Bronchial epithelial cell (primary cell): ENCODE data around the gene TMC6. TPM values are rescaled to one million over a fixed set of nuclear protein-coding genes. Genes with fewer than 3 reads are reported as not detected.
A peak's percentile ranks its signal among the peaks of the same experiment; 100 is the strongest.

ENCODE experiments used
- DNase-seq: peaks from one replicate; pipeline ENCODE4 v3.0.0-alpha.2; 2010; ENCODE audit warnings: low read depth
- FAIRE-seq: peaks from 2 replicates; lab custom pipeline; 2011; peaks lifted over from hg19 to GRCh38; lab: Jason Lieb, UNC
- H3K27me3 ChIP-seq: 2 replicates; pipeline ENCODE4 v1.5.1; 2011; ENCODE audit warnings: low read length; ENCODE audit not compliant: control insufficient read depth, insufficient read depth
- H3K36me3 ChIP-seq: 2 replicates; pipeline ENCODE4 v1.5.1; 2011; ENCODE audit warnings: low read length; ENCODE audit not compliant: control insufficient read depth, insufficient read depth
- H3K4me3 ChIP-seq: 2 replicates; pipeline ENCODE4 v1.5.1; 2011; ENCODE audit warnings: mild to moderate bottlenecking, low read depth, low read length, control low read depth
- CTCF ChIP-seq: IDR thresholded peaks from 2 replicates; pipeline ENCODE4 v1.5.1; 2011; ENCODE audit warnings: mild to moderate bottlenecking, moderate library complexity, low read length, control low read depth, inconsistent platforms; ENCODE audit not compliant: insufficient read depth, severe bottlenecking
- total RNA-seq: library from RNA; depleted of rRNA; stranded (reverse); fragments of >200 nt; gene quantifications from 2 replicates; pipeline ENCODE4 v1.2.1, GENCODE V29; 2014

The TMC6 gene
- total RNA-seq, 1 donor from 2014 or later: 42.9 TPM

- DNase-seq: no peak
These were observed 536 bp downstream of the TMC6 start for GRCh38 chr17:78127888-78128550.

DNA sequence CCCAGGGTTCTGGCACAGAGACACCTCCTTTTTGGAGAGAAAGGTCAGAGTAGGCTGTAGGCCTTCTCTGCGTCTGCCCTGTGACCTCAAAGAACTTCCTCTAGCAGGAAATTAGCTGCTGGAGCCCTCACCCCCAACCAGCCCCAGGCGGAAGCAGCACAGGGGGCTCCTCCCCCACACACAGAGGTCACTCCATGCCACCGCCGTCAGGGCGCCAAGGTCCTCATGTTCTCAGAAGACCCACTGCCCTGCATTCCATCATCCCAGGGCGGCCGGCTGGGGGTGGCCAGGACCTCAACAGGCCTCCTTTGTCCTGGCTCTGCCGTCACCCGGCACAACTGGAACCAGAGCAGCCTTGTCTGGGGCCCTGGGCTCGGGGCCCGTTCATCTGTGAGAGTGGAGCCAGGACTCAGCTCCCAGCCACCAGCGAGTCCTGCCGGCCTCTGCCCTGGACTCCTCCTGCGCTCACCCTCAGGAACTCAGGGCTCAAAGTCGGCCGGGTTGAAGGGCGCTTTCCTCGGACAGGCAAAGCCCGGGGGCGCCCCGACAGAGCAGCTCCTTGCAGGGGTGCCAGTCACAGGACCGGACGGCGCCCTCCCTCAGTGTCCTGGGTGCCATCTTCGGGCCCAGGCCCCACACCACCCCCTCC is 1.2 kb downstream of the TMC6 start:
- FAIRE-seq (no peak), DNase-seq (no peak)
- TF ChIP-seq CTCF: no peak
- Histone ChIP-seq H3K36me3 (peaks cover 7% of the 10 kb centered on the region), H3K27me3 (no peaks in the 10 kb centered on the region), H3K4me3 (peak overlapping the region; percentile 78)

More at GRCh38 chr17:78127888-78128550, 536 bp downstream of the TMC6 start:
- FAIRE-seq: no peak
- Histone ChIP-seq H3K36me3 (peaks cover 7% of the 10 kb centered on the region), H3K27me3 (no peaks in the 10 kb centered on the region), H3K4me3 (peak overlapping the region; percentile 78)
- no peak for TF ChIP-seq CTCF

GRCh38 chr17:78126895-78127238 is 1.7 kb downstream of the TMC6 start:
- peaks cover 9% of the 10 kb centered on the region for H3K36me3 ChIP-seq
- H3K4me3 ChIP-seq: peak overlapping the region; percentile 78
- H3K27me3 ChIP-seq: no peaks in the 10 kb centered on the region
- FAIRE-seq (no peak), DNase-seq (no peak)
- no peak for TF ChIP-seq CTCF

- no peaks in the 10 kb centered on the region for H3K27me3 ChIP-seq
- H3K36me3 ChIP-seq: peaks cover 9% of the 10 kb centered on the region
- H3K4me3 ChIP-seq: no peak overlapping the region
- FAIRE-seq (no peak), DNase-seq (no peak)
- no peak for TF ChIP-seq CTCF
These were observed 2.3 kb downstream of the TMC6 start for GRCh38 chr17:78125976-78126894.

DNA sequence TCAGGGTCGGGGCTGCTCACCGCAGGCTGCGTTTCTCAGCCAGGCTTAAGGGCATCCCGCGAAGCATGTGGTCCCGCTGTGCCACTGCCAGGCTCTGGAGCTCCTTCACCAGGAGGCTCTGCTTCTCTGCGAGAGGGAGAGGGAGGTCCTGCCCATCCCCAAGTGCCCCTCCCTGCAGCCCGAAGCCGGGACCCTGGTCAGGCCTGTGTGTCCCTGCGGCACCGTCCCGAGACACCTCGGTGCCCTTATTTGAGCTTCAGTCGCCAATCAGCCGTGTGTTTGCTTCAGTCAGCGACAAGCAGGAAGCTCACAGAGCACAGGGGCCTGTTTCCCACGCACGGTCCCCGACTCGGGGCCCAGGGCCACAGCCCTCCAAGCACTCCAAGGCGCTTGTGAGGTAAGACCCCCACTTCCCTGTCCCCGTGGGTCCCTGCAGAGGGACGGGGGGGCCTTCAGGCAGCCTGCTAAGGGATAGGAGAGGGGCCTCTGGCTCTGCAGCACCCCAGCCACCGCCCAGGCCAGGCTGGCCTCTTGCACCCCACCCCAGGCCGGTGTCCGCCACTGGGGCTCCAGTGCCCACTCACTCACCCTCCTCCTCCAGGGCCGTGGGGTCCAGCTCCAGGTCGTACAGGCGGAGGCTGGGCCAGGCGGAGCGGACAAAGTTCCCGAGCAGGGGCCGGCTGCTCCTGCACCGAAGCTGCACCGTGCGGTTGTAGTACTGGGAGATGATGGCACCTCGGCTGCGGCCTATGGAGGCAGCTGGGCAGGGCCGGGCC is 3.2 kb downstream of the TMC6 start:
- Histone ChIP-seq H3K36me3 (peaks cover 9% of the 10 kb centered on the region), H3K27me3 (no peaks in the 10 kb centered on the region), H3K4me3 (no peak overlapping the region)
- TF ChIP-seq CTCF: no peak
- no peak for FAIRE-seq
- no peak for DNase-seq
